MG63 (cell line): ENCODE results near the gene ZCWPW2. TPM values are rescaled to one million over a fixed set of nuclear protein-coding genes. Genes with fewer than 3 reads are reported as not detected.

Experiments used
- DNase-seq: peaks from one replicate; pipeline ENCODE4 v3.0.0-alpha.2; 2020
- H3K27me3 ChIP-seq: fragments of 250-450 bp; sonication (Bioruptor Pico); 2 replicates; pipeline ENCODE4 v1.5.1; 2020; ENCODE audit warnings: mild to moderate bottlenecking, moderate library complexity
- H3K36me3 ChIP-seq: fragments of 250-450 bp; sonication (Bioruptor Pico); 2 replicates; pipeline ENCODE4 v1.5.1; 2020; ENCODE audit warnings: mild to moderate bottlenecking, moderate library complexity
- H3K4me3 ChIP-seq: fragments of 250-450 bp; sonication (Bioruptor Pico); 2 replicates; pipeline ENCODE4 v1.5.1; 2020; ENCODE audit warnings: mild to moderate bottlenecking, moderate library complexity
- H3K9me3 ChIP-seq: fragments of 250-450 bp; sonication (Bioruptor Pico); 2 replicates; pipeline ENCODE4 v1.5.1; 2020; ENCODE audit warnings: mild to moderate bottlenecking, moderate library complexity
- total RNA-seq: library from RNA; depleted of rRNA; stranded (reverse); fragments of >200 nt; shearing (Covaris generic); gene quantifications from 2 replicates; pipeline ENCODE4 v1.2.3, GENCODE V29; 2014; ENCODE audit warnings: low replicate concordance; rRNA removed

ZCWPW2 gene
- total RNA-seq, 1 experiment from 2014 or later: not detected

- Histone ChIP-seq H3K9me3 (no peaks in the 10 kb centered on the region), H3K27me3 (no peaks in the 10 kb centered on the region), H3K4me3 (no peak overlapping the region), H3K36me3 (no peaks in the 10 kb centered on the region)
- DNase-seq: no peak
Measured at GRCh38 chr3:28504976-28505375, 156.5 kb downstream of the ZCWPW2 start.

- Histone ChIP-seq H3K9me3 (no peaks in the 10 kb centered on the region), H3K36me3 (no peaks in the 10 kb centered on the region), H3K27me3 (no peaks in the 10 kb centered on the region), H3K4me3 (no peak overlapping the region)
- no peak for DNase-seq
Measured at GRCh38 chr3:28521663-28522062, 173.1 kb downstream of the ZCWPW2 start.

GRCh38 chr3:28542351-28542750, 193.8 kb downstream of the ZCWPW2 start:
- Histone ChIP-seq H3K4me3 (no peak overlapping the region), H3K9me3 (no peaks in the 10 kb centered on the region), H3K36me3 (no peaks in the 10 kb centered on the region), H3K27me3 (no peaks in the 10 kb centered on the region)
- DNase-seq: no peak

- H3K9me3 ChIP-seq: no peaks in the 10 kb centered on the region
- no peaks in the 10 kb centered on the region for H3K36me3 ChIP-seq
- peak; percentile 53 for DNase-seq
- no peaks in the 10 kb centered on the region for H3K27me3 ChIP-seq
- H3K4me3 ChIP-seq: no peak overlapping the region
Measured at GRCh38 chr3:28544236-28544635, 195.7 kb downstream of the ZCWPW2 start.

- Histone ChIP-seq H3K36me3 (no peaks in the 10 kb centered on the region), H3K27me3 (no peaks in the 10 kb centered on the region), H3K9me3 (no peaks in the 10 kb centered on the region), H3K4me3 (no peak overlapping the region)
- no peak for DNase-seq
Measured at GRCh38 chr3:28544831-28545230, 196.3 kb downstream of the ZCWPW2 start.

GRCh38 chr3:28547677-28548076, 199.2 kb downstream of the ZCWPW2 start:
- no peak overlapping the region for H3K4me3 ChIP-seq
- DNase-seq: no peak
- no peaks in the 10 kb centered on the region for H3K36me3 ChIP-seq
- H3K27me3 ChIP-seq: no peaks in the 10 kb centered on the region
- H3K9me3 ChIP-seq: no peaks in the 10 kb centered on the region

- DNase-seq: no peak
- Histone ChIP-seq H3K9me3 (no peaks in the 10 kb centered on the region), H3K36me3 (no peaks in the 10 kb centered on the region), H3K27me3 (no peaks in the 10 kb centered on the region), H3K4me3 (no peak overlapping the region)
Measured at GRCh38 chr3:28553175-28553574, 204.7 kb downstream of the ZCWPW2 start.

- DNase-seq: no peak
- H3K27me3 ChIP-seq: no peaks in the 10 kb centered on the region
- H3K9me3 ChIP-seq: no peaks in the 10 kb centered on the region
Measured at GRCh38 chr3:28556195-28556594, 207.7 kb downstream of the ZCWPW2 start.

GRCh38 chr3:28564211-28564610, 215.7 kb downstream of the ZCWPW2 start:
- Histone ChIP-seq H3K36me3 (no peaks in the 10 kb centered on the region), H3K4me3 (no peak overlapping the region), H3K9me3 (no peaks in the 10 kb centered on the region), H3K27me3 (no peaks in the 10 kb centered on the region)
- no peak for DNase-seq

More at GRCh38 chr3:28556195-28556594, 207.7 kb downstream of the ZCWPW2 start:
- Histone ChIP-seq H3K4me3 (no peak overlapping the region), H3K36me3 (no peaks in the 10 kb centered on the region)

- no peak for DNase-seq
- Histone ChIP-seq H3K4me3 (no peak overlapping the region), H3K27me3 (peaks cover under 1% of the 10 kb centered on the region; the same call in 1 of the 2 replicates), H3K36me3 (no peaks in the 10 kb centered on the region), H3K9me3 (no peaks in the 10 kb centered on the region)
Measured at GRCh38 chr3:28569357-28569756, 220.8 kb downstream of the ZCWPW2 start.

GRCh38 chr3:28574036-28574435, 225.5 kb downstream of the ZCWPW2 start:
- no peaks in the 10 kb centered on the region for H3K9me3 ChIP-seq
- DNase-seq: no peak
- H3K27me3 ChIP-seq: peaks cover 29% of the 10 kb centered on the region
- H3K36me3 ChIP-seq: no peaks in the 10 kb centered on the region
- H3K4me3 ChIP-seq: no peak overlapping the region

GRCh38 chr3:28575100-28575745, 226.7 kb downstream of the ZCWPW2 start:
- Histone ChIP-seq H3K36me3 (no peaks in the 10 kb centered on the region), H3K4me3 (peak overlapping the region; percentile 23; the same call in 1 of the 2 replicates), H3K27me3 (peaks cover 36% of the 10 kb centered on the region), H3K9me3 (no peaks in the 10 kb centered on the region)
- peak; percentile 9 for DNase-seq

Other genes starting within 250 kb of the ZCWPW2 start
- 18.0 and 18.9 TPM in 2 replicates for gene CMC1, start 107.1 kb upstream of the ZCWPW2 start, total RNA-seq
- gene AZI2, start 103 bp downstream of the ZCWPW2 start, total RNA-seq: 28.3 and 51.7 TPM in 2 replicates